T-helper 1 cell treated with Interleukin-12 subunit alpha and Interleukin-12 subunit beta and Interleukin-4 antibody, amounts not matched to agents 30 ng/mL and 1 ng/mL, for 36 hours (primary cell): ENCODE data around the gene PCARE. TPM values are rescaled to one million over a fixed set of nuclear protein-coding genes. Genes with fewer than 3 reads are reported as not detected.
"Not testable (repeated sequence)": the region's sequence is repeated elsewhere in the genome, so short reads cannot be mapped to it uniquely, and the experiment has no call there.

Experiments
- intact Hi-C: fragments of 100-400 bp; cut with micrococcal nuclease; formaldehyde crosslinking; loops from one replicate; pipeline ENCODE4 v1.15.1; 2024
- total RNA-seq: library from RNA; stranded (reverse); gene quantifications from 2 replicates; pipeline ENCODE4 v1.2.3, GENCODE V29; 2022

PCARE gene
- not detected in 2 replicates for total RNA-seq

DNA sequence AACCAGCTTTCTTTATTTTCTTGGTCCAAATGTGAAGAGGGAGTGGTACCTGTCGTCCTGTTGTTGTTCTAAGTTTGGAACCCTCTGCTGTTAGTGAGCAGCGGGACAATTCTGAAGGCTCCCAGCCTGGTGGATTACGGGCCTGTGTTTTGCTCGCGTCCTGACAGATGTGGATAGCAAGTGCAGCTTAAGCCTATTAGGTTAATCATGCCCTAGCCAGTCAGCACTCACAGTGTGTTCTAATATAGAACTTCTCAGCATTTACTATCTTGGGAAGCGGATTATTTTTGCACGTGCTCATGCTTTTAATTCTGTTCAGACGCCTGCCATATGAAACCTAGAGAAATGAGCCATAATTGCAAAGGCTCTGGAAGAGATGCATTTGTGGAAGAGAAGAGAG is at the start of gene PCARE:
PCARE (minus strand) TSS at position 113 of the 400 bp plus-strand sequence. CDS start 262 bp downstream, outside the sequence.
- intact Hi-C loops, result no loop called here

DNA sequence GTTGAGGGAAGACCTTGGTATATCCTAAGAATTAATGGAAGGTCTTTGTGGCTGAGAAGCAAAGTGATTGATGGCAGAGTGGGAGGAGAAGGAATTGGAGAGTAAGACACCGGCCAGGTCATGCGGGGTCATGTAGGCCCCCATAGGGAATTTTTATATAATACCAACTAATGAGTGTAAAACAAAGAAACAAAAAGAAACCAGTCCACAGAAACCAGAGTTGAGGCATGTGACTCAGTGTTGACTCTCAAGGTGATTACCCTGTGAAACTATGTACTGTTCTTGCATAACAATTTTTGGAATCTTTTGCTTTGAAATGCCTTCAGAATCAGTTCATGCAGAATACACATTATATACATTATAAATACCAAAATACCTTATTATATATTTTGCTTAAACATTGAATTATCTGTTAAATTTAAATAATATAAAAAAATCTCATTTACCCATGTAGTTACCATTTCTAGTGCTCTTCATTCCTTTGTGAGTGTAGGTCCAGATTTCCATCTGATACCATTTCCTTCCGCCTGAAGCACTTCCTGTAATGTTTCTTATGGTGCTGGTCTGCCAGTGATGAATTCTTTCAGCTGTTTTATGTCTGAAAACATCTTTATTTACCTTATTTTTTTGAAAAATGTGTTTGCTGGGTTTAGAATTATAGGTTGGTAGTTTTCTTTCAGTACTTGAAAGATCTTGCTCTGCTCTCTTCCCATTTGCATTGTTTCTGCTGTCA is 49.5 kb upstream of the PCARE start:
- intact Hi-C loops, result no loop called here

DNA sequence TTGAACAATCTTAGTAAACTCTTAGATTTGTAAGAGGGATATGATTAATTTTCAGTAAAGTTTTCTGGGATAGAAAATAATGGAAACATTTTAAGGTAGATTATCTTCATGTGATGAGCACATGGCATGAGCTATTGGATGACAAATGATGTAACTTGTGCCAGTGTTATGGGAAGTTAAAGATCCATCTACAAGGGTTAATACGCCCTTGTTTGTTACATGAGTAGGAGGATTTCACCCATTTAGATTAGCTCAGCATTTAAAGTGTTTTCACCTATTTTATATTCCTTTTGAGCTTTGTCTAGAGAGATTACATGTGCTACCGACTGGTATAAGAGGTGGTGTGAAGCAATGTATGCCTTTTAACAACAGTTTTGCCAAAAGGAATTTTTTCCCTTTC is 46.5 kb upstream of the PCARE start:
- intact Hi-C loops, result no loop called here

DNA sequence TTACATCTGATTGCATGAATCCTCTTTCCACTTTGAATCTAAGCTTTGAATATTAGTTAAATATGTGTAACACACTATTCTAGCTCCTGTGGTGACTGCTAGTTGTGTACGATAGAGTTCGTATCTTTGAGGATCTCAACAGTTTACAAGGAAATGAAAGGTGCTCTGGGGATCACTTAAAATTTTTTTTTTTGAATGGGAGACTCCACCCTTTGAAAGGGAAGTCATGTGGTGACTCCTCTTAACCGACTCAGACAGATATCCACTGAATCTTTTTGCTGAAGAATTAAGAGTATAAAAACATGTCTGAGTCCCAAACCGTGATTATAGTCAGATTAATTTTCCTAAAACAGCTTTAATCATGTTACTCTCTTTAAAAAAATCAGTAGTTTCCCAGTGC is 44.9 kb upstream of the PCARE start:
- intact Hi-C loops, result loop anchor here (5.0 to 10.0 kb wide), 6 partner anchors 307 to 1224 kb away; partner anchors contain the start of genes ALK, BABAM2, LBH and RBKS

DNA sequence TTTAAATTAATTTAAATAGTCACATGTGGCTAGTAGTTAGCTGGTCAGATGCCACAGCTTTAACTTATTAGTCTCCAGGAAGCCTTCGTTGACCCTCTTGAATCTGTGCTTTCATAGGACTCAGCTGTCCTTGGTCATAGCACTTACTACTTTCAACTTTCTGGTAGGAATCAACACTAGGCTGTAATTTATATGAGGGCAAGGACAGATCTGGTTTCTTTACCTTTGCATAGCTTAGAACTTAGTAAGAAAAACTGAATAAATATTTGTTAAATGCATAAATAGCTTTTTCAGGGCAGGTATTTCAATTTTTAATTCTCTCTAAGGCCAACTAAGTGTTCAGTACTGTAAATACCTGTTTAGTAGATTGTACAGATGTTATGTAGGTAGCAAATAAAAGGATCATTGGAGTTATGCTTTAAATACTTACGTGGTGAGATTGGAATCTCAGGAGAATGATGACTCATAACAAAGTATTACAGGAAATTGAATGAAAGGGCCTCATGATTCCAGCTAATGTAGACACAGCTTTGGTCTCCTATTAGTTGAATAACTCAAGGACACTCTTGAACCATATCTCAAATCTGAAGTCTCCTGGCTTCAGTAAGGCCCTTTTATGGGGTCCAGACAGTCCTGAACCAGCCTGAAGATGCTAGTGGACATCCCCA is 43.4 kb upstream of the PCARE start:
- intact Hi-C loops, result loop anchor here (2.0 to 10.0 kb wide), 10 partner anchors 79 to 1223 kb away; partner anchors contain the start of genes ALK, BABAM2, LBH and RBKS

DNA sequence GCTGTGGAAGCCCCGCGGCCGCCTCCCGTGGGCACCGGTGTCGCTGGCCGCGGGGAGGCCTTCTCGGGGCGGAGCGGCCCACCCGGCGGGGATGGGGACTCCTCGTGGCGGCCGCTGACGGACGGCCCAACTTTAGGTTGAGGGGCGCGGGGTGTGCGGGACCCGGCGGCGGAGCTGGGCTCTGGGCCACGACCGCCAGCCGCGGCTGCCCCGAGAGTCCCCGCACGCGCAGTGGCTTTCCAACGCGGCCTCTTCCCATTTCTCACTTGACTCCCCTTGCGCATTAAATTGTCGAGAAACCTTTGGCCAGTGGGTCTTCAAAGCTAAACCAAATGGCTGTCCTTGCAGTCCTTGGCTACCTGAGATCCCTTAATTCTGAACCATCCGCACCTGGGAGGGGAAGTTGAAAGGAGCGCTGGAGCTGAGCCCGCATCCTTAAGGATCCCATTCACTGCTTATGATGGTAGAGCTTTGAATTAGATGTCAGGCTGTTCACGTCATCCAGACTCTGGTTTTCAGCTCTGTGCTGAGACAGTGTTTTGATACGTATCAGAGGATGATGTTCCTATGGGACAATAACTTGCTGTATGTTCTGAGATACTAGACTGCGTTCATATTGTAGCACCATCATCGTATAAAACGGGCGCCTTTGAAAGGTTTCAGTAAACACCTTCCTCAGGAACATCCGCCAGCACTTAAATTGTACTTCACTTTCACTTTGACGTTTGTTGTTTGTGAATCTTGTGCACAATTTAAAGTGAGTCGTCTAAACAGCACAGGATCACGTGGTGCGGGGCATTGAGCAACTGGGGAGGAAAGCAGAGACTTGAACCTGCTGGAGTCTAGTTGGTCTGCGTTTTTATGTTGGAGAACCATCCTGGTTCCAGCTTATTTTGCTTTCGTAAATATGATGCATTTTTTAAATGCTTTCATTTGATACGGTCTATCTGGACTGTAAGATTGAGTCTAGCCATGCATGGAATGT is 41.8 kb upstream of the PCARE start:
- intact Hi-C loops, result loop anchor here (1.0 to 10.0 kb wide), 15 partner anchors 14 to 1221 kb away; partner anchors contain the start of genes ALK, BABAM2, LBH and RBKS

DNA sequence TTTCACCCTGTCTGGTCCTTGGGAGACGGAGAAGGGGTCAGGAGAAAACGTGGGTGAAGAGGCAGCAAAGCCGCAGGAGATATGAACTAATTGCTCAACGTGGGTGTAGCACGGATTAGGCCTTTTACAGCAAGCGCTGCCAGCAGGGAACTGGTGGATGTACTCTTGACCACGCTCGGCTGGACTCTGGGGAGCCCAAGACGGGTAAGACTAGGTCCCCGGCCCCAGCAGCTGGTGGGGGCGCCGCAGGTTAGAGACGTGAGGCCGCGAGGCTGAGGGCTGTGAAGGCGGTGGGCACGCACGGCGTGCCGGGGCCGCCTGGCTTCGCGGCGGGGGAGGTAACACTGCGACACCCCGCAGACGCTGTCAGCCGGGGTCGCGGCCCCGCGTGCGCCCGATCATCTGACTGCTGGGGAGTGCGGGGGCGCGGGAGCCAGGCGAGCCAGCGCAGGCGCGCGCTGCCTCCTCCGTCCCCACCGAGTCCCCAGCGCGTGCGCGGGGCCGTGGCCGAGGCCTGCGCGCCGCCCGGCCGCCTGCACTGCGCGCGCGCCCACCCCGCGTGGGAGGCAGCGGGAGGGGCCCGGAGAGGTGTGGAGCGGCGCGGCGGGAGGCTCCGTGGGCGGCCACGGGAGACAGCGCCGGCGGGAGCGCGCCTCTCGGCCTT is 40.8 kb upstream of the PCARE start, which contains the start of gene CLIP4:
CLIP4 (plus strand) TSS at position 470 of the 664 bp plus-strand sequence. CDS start 5,974 bp downstream, outside the sequence.
- intact Hi-C loops, result loop anchor here (5.0 to 10.0 kb wide), 6 partner anchors 303 to 1220 kb away; partner anchors contain the start of genes ALK, BABAM2, LBH and RBKS

DNA sequence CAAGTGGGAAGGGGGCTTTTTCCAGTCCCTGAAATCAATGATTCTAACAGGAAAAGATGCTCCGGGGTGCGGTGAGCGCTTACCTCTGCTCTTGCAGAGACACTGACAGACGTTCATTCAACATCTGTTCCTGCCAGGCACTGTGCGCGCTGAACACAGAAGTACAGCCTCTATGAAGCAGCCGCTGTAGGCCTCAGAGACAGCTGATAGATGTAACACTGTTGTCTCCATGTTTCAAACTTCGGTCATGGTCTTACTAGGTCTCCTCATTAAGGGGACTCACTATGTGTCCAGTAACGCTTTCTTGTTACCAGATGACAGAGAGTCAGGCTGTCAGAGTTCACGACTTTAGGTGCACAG is 40.2 kb upstream of the PCARE start:
- intact Hi-C loops, result loop anchor here (10.0 kb wide), 2 partner anchors 490 to 1220 kb away; partner anchors contain the start of genes BABAM2 and RBKS

DNA sequence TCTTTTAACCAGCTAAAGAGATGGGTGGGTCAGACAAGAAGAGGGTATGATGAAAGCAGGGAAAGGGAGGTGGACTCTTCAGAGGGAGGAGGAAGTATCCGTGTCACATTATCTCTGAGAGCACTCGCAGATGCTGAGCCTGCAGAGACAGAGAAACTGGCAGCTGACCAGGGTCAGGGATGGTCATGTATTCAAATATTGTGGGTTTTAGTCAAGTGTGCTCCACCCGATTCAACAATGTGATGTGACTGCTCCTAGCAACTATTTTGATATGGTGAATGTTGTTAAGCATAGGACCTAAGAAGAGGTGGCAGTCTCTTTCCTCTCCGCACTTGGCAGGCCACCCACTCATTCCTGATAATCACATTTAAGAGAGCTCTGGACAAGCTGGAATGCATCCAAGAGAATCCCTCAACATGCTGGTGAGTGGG is 39.6 kb upstream of the PCARE start:
- intact Hi-C loops, result loop anchor here (10.0 kb wide), 2 partner anchors 489 to 1219 kb away; partner anchors contain the start of genes BABAM2 and RBKS

DNA sequence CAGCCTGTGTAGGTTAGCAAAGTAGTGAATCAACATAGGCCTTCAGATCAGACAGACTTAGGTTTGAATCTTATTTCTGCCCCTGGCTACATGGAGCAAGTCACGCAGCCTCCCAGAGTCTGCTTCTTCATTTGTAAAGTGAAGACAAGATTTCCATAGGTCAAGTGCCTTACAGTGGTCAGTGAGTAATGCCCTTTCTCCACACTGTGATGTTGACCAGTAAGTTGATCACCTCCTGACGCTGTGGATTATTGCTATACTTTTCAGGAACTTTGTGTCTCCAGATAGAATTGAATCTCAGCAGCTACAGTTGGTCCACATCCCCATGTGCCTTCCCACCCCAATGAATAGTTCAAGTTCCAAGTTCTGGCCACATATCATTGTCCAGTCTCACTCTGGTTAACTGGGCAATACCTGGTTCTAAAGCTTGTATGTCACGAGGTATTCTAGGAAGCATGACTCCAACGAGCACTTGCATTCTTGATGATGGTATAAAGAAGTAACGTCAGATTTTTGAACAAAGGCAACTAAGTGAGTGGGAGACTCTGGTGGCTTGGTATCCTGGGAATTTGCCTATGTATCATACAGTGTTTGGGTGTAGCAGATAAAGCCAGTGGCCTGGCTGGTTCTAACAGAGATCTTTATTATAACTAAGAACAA is 38.8 kb upstream of the PCARE start:
- intact Hi-C loops, result loop anchor here (10.0 kb wide), 2 partner anchors 488 to 1218 kb away; partner anchors contain the start of genes BABAM2 and RBKS

DNA sequence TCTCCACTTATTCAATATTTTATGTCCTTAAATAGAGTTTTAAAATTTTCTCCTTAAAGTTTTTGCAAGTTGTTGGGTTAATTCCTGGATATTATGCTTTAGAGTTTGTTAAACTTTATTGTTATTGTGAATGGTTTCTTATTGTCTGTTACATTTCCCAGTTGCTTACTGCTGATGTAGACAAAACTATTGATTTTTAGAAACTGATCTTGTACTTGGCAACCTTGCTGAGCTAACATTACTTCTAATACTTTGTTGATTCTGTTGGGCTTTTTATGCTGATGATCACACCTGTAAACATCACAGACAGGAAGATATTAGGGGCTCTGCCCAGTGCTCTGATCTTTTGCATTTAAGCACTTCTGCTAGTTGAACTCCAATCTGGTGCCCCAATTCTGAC is 38.1 kb upstream of the PCARE start:
- intact Hi-C loops, result loop anchor here (10.0 kb wide), 2 partner anchors 488 to 1218 kb away; partner anchors contain the start of genes BABAM2 and RBKS

DNA sequence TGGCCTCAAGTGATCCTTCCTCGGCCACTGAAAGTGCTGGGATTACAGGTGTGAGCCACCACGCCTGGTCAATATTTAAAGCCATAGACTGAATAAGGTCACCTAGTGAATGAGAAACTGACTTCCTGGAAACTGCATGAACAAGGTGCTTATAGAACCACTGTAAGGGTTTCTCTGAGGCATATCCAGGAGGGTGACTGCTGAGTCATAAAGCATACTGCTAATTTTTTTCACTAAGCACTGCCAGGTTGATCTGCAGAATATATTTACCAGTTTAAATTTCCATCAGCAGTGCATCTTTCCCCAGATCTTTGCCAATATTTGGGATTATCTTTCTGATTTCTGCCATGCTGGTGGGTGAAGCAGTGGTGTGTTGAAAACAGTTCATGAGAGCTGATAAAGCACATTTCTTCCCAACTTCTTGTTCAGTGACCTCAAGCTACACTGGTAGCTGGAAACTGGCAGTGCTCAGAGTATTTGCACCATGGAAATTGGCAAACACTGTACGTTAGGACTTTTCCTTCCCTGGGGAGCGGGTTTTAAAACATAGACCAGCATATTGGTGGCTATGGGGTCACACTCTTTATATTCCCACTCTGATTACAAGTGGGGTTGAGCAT is 36.7 kb upstream of the PCARE start:
- intact Hi-C loops, result loop anchor here (10.0 kb wide), 2 partner anchors 486 to 1216 kb away; partner anchors contain the start of genes BABAM2 and RBKS

DNA sequence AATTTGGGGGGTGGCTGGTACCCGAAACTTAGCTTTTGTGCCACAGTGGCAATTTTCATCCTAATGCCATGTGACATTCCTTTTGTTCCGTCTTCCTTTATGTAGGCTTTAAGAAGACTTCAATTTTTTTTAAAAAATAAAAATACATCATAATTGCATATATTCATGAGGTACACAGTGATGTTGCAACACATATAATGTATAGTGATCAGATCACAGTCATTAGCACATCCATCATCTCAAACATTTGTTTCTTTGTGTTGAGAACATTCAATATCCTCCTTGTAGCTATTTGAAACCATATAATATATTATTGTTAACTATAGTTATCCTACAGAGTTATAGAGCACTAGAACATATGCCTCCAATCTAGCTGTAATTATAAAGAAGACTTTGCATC is 34.9 kb upstream of the PCARE start:
- intact Hi-C loops, result no loop called here

DNA sequence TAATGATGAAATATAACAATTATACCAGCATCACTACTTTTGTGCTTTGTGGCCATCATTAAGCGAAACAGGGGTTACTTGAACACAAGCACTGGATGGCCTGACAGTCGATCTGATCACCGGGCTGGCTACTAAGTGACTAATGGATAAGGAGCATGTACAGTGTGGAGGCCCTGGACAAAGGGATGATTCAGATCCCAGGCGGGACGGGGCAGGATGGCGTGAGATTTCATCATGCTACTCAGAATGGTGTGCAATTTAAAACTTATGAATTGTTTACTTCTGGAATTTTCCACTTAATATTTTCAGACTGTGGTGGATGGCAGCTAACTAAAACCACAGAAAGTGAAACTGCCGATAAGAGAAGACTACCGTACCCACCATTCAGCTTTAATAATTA is 33.9 kb upstream of the PCARE start:
- intact Hi-C loops, result no loop called here

DNA sequence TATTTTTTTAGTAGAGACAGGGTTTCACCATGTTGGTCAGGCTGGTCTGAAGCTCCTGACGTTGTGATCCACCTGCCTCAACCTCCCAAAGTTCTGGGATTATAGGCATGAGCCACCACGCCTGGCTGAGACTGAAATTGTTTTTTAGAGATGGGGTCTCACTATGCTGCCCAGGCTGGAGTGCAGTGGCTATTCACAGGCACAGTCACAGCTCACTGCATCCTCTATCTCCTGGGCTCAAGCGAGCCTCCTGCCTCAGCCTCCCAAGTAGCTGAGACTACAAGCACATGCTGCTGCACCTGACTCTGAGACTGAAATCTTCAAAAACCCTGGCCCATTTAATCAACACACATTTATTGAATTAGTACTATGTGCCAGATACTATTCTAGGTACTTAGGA is 33.2 kb upstream of the PCARE start:
- intact Hi-C loops, result not testable (repeated sequence)

DNA sequence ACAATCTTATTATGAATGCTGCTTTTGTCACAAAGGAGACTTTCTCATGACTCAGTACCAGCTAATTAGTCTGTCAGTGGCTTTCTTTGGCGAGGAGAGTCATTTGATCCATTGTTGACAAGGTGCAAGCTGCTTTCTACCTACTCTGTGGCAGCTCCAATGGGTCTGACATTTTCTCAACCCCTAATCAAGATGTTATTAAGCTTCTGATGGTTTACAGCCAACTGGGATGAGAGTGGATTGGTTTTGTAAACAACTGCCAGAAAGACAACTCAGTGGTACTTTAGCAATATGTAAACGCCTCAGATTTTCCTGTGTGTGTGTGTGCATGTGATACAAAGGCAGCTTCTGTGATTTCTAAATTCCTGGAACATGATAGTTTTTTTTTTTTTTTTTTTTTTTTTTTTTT is 32.7 kb upstream of the PCARE start:
- intact Hi-C loops, result no loop called here

DNA sequence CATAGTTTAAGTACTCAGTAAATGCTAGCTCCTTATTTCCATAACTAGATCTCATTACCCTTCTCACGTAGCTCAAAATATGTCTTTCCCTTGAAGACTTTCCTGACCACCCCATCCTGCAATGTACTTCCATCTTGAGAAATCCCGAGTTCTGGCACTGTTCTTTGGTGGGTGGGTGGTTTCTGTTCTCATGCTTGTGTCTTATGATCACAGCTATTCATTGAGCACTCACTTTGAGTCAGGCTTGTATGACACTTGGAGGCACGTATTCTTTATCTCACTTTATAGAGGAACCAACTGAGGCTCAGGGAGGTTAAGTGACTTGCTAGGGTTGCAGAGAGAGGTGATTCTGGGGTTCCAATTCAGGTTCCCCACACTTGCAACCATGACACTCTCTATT is 31.9 kb upstream of the PCARE start:
- intact Hi-C loops, result no loop called here

DNA sequence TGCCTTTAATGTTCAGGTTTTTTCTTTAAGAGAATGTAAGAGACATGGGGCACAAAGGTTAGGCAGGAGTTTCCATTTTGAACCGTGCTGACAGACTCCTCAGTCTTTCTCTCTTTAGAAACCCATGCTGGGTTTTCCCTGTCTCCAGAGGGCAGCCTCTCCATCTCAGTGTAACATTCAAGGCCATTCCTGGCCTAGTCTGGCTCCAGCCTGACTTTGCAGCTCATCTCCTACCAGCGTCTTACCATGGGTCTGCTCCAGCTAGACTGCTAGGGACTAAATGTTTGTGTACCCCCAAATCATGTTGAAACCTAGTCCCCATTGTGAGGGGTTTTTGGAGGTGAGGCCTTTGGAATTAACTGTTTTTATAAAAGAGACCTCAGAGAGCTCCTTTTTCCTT is 31.1 kb upstream of the PCARE start:
- intact Hi-C loops, result no loop called here

DNA sequence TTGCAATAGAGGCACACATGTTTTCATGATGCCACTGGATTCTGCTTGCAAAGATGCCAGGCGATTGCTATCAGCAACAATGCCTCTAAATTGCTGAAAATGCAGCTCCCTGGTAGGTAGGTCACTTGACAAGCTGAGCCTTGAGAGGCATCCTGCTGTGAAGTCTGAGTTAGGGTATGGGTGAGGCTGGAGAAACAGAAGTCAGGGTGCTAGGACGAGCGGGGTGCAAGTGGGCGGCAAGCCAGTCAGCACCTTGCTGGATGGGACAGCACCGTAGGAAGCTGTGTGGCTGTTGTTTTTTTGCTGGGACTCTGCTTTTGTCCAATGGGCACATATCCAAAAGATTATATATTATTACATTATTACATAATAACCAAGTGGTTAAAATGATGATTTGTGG is 30.4 kb upstream of the PCARE start:
- intact Hi-C loops, result no loop called here
